DLD1 (cell line): Measurements from ENCODE around the gene SP1.
"Not testable (repeated sequence)": the region's sequence is repeated elsewhere in the genome, so short reads cannot be mapped to it uniquely, and the experiment has no call there.

Experiments used
- in situ Hi-C: cut with HindIII; loops from 2 replicates; pipeline ENCODE4 v1.10.0; 2017; ENCODE audit warnings: low sequenced_read_pairs

Gene SP1

GRCh38 chr12:53380104-53380793, at the start of gene SP1:
TSS of gene SP1 (plus strand) at chr12:53380176. CDS start at chr12:53380292, 116 bp downstream.
- in situ Hi-C loops = no loop called here

GRCh38 chr12:53330671-53331070, 49.3 kb upstream of the SP1 start:
- in situ Hi-C loops = no loop called here

GRCh38 chr12:53332339-53332738, 47.6 kb upstream of the SP1 start:
- in situ Hi-C loops = not testable (repeated sequence)

GRCh38 chr12:53332744-53333143, 47.2 kb upstream of the SP1 start:
- in situ Hi-C loops = no loop called here

GRCh38 chr12:53333289-53333688, 46.7 kb upstream of the SP1 start:
- in situ Hi-C loops = no loop called here

GRCh38 chr12:53333845-53334244, 46.1 kb upstream of the SP1 start:
- in situ Hi-C loops = no loop called here

- in situ Hi-C loops = no loop called here
Observed at GRCh38 chr12:53334822-53335221, 45.2 kb upstream of the SP1 start.

GRCh38 chr12:53336181-53336681, 43.7 kb upstream of the SP1 start, which contains the start of gene SP7:
TSS of gene SP7 (minus strand) at chr12:53336354. CDS start at chr12:53335646, 708 bp downstream.
- in situ Hi-C loops = no loop called here

- in situ Hi-C loops = no loop called here
Observed at GRCh38 chr12:53338017-53338416, 42.0 kb upstream of the SP1 start.

GRCh38 chr12:53338916-53339315, 41.1 kb upstream of the SP1 start:
- in situ Hi-C loops = no loop called here

GRCh38 chr12:53340398-53340797, 39.6 kb upstream of the SP1 start:
- in situ Hi-C loops = no loop called here

- in situ Hi-C loops = no loop called here
Observed at GRCh38 chr12:53343449-53343848, 36.5 kb upstream of the SP1 start.

GRCh38 chr12:53343969-53344368, 36.0 kb upstream of the SP1 start:
- in situ Hi-C loops = no loop called here

GRCh38 chr12:53344487-53344823, 35.5 kb upstream of the SP1 start:
- in situ Hi-C loops = no loop called here

- in situ Hi-C loops = no loop called here
Observed at GRCh38 chr12:53344824-53345485, 35.0 kb upstream of the SP1 start.

- in situ Hi-C loops = no loop called here
Observed at GRCh38 chr12:53345486-53346188, 34.3 kb upstream of the SP1 start.

GRCh38 chr12:53346491-53346890, 33.5 kb upstream of the SP1 start:
- in situ Hi-C loops = no loop called here

GRCh38 chr12:53347905-53348304, 32.1 kb upstream of the SP1 start:
- in situ Hi-C loops = no loop called here

- in situ Hi-C loops = no loop called here
Observed at GRCh38 chr12:53352331-53353256, 27.4 kb upstream of the SP1 start.

- in situ Hi-C loops = no loop called here
Observed at GRCh38 chr12:53353257-53353655, 26.7 kb upstream of the SP1 start.

- in situ Hi-C loops = no loop called here
Observed at GRCh38 chr12:53355121-53355520, 24.9 kb upstream of the SP1 start.
